NT2/D1 (cell line): ENCODE results near the gene RYR3.

ENCODE experiments used
- DNase-seq: peaks from one replicate; pipeline ENCODE4 v3.0.0-alpha.2; 2011; ENCODE audit warnings: low read depth, low spot score
- H3K27me3 ChIP-seq: 2 replicates; pipeline ENCODE4 v1.6.0; 2011; ENCODE audit warnings: mild to moderate bottlenecking; ENCODE audit not compliant: insufficient read length, insufficient read depth
- H3K36me3 ChIP-seq: 2 replicates; pipeline ENCODE4 v1.6.1; 2011; ENCODE audit warnings: mild to moderate bottlenecking, low read length, mixed read lengths; ENCODE audit not compliant: insufficient read depth, insufficient read length
- H3K4me1 ChIP-seq: 2 replicates; pipeline ENCODE4 v1.5.1; 2011; ENCODE audit not compliant: insufficient read depth, insufficient read length
- H3K4me3 ChIP-seq: 2 replicates; pipeline ENCODE4 v1.5.1; 2011; ENCODE audit warnings: low read depth; ENCODE audit not compliant: insufficient read length
- H3K9ac ChIP-seq: 2 replicates; pipeline ENCODE4 v1.6.0; 2011; ENCODE audit warnings: low read depth; ENCODE audit not compliant: insufficient read length
- H3K9me3 ChIP-seq: 2 replicates; pipeline ENCODE4 v1.5.1; 2011; ENCODE audit warnings: mild to moderate bottlenecking, low read length; ENCODE audit not compliant: insufficient read depth
- SUZ12 ChIP-seq: IDR thresholded peaks from 2 replicates; pipeline ENCODE4 v1.6.1; 2011; ENCODE audit not compliant: insufficient read length, insufficient read depth; ENCODE audit errors: extremely low read depth
- YY1 ChIP-seq: IDR thresholded peaks from 2 replicates; pipeline ENCODE4 v1.6.1; 2011; ENCODE audit not compliant: insufficient read length, insufficient read depth
- ZNF274 ChIP-seq: IDR thresholded peaks from 2 replicates; pipeline ENCODE4 v1.6.1; 2011; ENCODE audit warnings: mild to moderate bottlenecking, low read depth, low read length

Gene RYR3

GRCh38 chr15:33344111-33344510 lies 33.3 kb downstream of the RYR3 start:
- no peak for DNase-seq

GRCh38 chr15:33344530-33344929 lies 33.8 kb downstream of the RYR3 start:
- Histone ChIP-seq H3K9ac (no peak overlapping the region), H3K36me3 (no peaks in the 10 kb centered on the region), H3K9me3 (no peaks in the 10 kb centered on the region), H3K27me3 (no peaks in the 10 kb centered on the region), H3K4me3 (no peak overlapping the region), H3K4me1 (no peaks in the 10 kb centered on the region)
- no peak for DNase-seq
- TF ChIP-seq SUZ12 (no peak), YY1 (no peak), ZNF274 (no peak)

More at GRCh38 chr15:33344111-33344510, 33.3 kb downstream of the RYR3 start:
- H3K4me1 ChIP-seq: no peaks in the 10 kb centered on the region
- H3K4me3 ChIP-seq: no peak overlapping the region
- H3K36me3 ChIP-seq: no peaks in the 10 kb centered on the region
- H3K27me3 ChIP-seq: no peaks in the 10 kb centered on the region
- no peak overlapping the region for H3K9ac ChIP-seq
- H3K9me3 ChIP-seq: no peaks in the 10 kb centered on the region
- no peak for TF ChIP-seq YY1
- no peak for TF ChIP-seq ZNF274
- no peak for TF ChIP-seq SUZ12

- no peak for DNase-seq
- Histone ChIP-seq H3K36me3 (no peaks in the 10 kb centered on the region), H3K9me3 (no peaks in the 10 kb centered on the region), H3K4me3 (no peak overlapping the region), H3K27me3 (no peaks in the 10 kb centered on the region), H3K9ac (no peak overlapping the region), H3K4me1 (peaks cover 5% of the 10 kb centered on the region)
- no peak for TF ChIP-seq SUZ12
- TF ChIP-seq YY1: no peak
- no peak for TF ChIP-seq ZNF274
Observed at GRCh38 chr15:33354411-33354810, 43.6 kb downstream of the RYR3 start.

- H3K9ac ChIP-seq: no peak overlapping the region
- TF ChIP-seq SUZ12 (no peak), YY1 (no peak)
- H3K4me3 ChIP-seq: no peak overlapping the region
- no peaks in the 10 kb centered on the region for H3K9me3 ChIP-seq
- peaks cover 5% of the 10 kb centered on the region for H3K4me1 ChIP-seq
- no peaks in the 10 kb centered on the region for H3K36me3 ChIP-seq
- DNase-seq: no peak
- H3K27me3 ChIP-seq: no peaks in the 10 kb centered on the region
Observed at GRCh38 chr15:33357845-33358244, 47.1 kb downstream of the RYR3 start.

GRCh38 chr15:33358306-33358705 lies 47.5 kb downstream of the RYR3 start:
- no peak for TF ChIP-seq ZNF274
- TF ChIP-seq YY1: no peak
- no peak for TF ChIP-seq SUZ12
- no peaks in the 10 kb centered on the region for H3K36me3 ChIP-seq
- peaks cover 5% of the 10 kb centered on the region for H3K4me1 ChIP-seq
- peak; percentile 2 for DNase-seq
- no peaks in the 10 kb centered on the region for H3K9me3 ChIP-seq
- no peak overlapping the region for H3K9ac ChIP-seq
- no peaks in the 10 kb centered on the region for H3K27me3 ChIP-seq
- H3K4me3 ChIP-seq: no peak overlapping the region

- H3K4me1 ChIP-seq: peaks cover 5% of the 10 kb centered on the region
- no peaks in the 10 kb centered on the region for H3K36me3 ChIP-seq
- no peak for DNase-seq
- no peak for TF ChIP-seq ZNF274
- H3K4me3 ChIP-seq: no peak overlapping the region
- no peaks in the 10 kb centered on the region for H3K9me3 ChIP-seq
- H3K27me3 ChIP-seq: no peaks in the 10 kb centered on the region
- no peak overlapping the region for H3K9ac ChIP-seq
Observed at GRCh38 chr15:33360886-33361285, 50.1 kb downstream of the RYR3 start.

- H3K9me3 ChIP-seq: no peaks in the 10 kb centered on the region
- no peaks in the 10 kb centered on the region for H3K27me3 ChIP-seq
- H3K4me1 ChIP-seq: no peaks in the 10 kb centered on the region
- no peaks in the 10 kb centered on the region for H3K36me3 ChIP-seq
- no peak for TF ChIP-seq SUZ12
- TF ChIP-seq ZNF274: no peak
- no peak for TF ChIP-seq YY1
- no peak for DNase-seq
- H3K9ac ChIP-seq: no peak overlapping the region
- H3K4me3 ChIP-seq: no peak overlapping the region
Observed at GRCh38 chr15:33369941-33370622, 59.3 kb downstream of the RYR3 start.
